HL-60/S4 (cell line): ENCODE results near the gene SMURF2.

Source experiments
- in situ Hi-C: fragments of 300-500 bp; cut with MboI; formaldehyde crosslinking; loops from 2 replicates; pipeline ENCODE4 v1.14.3; 2022; ENCODE audit warnings: low sequenced_read_pairs

The SMURF2 gene

DNA sequence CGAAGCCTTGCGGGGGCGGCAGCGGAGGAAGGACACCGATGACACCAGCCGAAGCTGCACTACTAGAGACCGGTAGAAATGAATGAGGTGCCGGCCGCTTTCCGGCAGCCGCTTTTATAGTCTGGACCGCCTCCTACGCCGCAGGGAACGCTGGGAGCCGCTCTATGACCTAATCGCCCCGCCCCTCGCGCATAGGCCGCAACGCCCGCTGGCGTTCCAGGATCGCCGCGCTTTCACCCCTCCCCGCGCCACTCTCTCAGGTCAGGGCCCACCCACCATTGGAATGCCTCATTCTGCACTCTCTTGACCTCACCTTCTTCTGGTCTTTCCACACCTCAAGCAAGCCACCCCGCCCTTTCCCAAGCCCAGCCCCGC lies 155.9 kb downstream of the SMURF2 start, which contains the start of gene DDX5:
DDX5 (minus strand) TSS at position 89 of the 375 bp plus-strand sequence. CDS start 170 bp downstream, outside the sequence.
- in situ Hi-C loops = no loop called here

DNA sequence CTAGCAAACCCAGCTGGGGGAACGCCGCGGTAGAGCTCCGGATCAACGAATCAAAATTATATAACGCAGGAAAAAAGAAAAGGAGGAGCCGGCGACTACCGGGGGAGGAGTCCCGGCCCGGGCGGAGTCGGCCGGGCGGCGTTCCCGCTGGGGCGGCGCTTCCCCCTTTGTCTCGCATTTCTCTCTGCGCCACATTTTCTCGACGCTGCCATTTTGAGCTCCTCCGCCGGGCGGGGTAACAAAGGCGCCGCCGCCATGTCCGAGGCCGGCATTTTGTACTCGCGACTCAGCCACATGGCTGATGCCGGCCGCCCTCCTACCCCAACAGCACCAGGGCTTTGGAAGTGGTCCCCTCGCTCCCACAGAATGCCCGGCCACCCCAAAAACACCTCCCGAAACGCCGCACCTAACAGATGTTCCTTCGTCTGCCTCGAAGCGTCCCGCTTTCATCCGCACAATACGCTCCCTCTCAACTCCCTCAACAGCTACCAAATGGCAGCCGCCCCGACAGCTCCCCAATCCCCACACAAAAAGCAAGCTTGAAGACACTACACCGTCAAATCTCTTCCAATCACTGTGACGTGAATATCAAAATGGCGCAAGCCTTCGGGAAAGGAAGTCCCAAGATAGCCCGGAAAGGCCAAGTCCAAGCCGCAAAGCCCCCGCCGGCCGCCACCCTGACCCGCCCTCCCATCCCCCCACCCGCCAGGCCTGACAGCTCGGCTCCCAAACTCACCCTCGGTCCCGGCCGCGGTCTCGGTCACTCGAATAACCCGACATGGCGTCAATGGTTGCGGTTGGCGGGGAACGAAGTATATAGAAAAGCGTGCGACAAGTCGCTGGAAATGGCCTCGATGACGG lies 156.5 kb downstream of the SMURF2 start:
- in situ Hi-C loops = no loop called here

DNA sequence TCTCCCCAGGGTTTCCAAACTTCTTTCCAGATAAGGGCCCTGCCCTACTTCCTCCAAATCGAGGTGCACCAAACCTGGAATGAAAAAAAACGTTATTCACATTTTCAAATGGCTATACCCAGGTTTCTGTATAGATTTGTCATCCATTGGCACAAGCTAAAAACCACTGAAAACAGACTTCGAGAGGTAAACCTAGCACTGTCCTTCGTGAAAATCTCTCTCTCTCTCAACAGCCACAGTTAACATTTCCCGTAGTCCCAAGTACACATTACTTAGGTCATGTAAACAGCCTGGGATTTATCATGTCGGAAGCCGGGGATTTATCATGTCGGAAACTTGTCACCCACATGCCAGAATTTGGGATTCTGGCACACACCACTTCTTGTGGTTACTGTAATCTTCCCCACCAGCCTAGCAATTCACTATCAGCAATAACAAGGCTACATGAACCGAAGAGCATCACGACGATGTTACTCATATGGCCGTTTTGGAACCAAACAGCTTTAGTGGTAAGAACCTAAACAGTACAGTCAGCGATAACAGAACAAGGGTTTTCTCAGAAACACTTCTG lies 157.3 kb downstream of the SMURF2 start:
- in situ Hi-C loops = no loop called here

DNA sequence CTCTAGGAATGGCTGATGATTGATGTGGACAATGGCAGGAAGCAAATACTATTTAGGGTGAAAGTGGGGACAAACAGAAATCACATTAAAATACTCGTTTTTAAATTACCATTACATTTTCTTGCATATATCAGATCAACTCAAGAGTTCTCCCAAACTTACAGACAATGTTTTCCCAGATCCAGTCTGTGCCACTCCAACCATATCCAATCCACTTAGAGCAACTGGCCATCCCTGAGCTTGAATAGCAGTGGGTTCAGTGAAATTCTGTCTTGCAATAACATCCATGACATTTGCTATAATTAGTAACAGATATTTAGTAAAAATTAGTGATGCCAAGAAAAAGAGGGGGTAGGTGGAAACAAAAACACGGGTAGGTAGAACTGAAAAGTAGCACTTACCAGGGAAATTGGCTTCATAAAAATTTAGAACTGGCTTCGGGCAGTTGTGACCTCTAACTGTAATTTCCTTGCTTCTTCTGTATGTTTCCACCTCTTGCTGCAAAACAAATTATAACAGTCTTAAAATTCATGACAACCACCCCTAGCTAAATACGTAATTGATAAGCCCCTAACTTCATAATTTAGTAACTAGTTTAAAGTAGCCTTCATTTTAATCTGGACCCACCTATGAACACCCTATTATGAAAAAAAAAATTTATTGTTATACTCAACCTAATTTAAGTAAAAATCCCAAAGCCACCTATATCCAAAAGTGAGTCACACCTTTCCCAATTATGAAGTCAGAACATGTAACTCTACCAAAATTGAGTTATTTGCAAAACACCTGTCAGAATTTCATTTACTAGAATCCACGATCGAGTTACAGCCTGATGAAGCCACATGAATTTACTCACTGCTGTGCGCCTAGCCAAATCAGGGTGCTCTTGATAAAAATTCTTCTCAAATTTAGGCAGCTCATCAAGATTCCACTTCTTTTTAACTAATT lies 158.0 kb downstream of the SMURF2 start:
- in situ Hi-C loops = no loop called here

DNA sequence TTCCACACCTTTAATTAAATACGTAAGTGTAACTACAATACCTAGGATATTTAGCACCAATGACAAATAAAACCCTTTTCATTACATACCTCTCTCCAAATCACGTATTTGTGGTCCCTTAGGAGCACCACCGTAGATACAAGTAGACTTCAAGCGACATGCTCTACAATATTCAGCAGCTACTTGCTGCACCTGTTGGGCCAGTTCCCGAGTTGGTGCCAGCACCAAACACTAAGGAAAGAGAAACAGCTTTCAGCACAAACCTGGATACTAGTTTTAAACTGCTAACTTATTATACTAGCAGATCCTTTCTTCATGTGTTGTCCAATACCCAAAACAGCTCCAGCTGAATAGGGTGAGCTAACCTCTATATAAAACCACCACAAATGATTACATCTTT lies 158.8 kb downstream of the SMURF2 start:
- in situ Hi-C loops = no loop called here

DNA sequence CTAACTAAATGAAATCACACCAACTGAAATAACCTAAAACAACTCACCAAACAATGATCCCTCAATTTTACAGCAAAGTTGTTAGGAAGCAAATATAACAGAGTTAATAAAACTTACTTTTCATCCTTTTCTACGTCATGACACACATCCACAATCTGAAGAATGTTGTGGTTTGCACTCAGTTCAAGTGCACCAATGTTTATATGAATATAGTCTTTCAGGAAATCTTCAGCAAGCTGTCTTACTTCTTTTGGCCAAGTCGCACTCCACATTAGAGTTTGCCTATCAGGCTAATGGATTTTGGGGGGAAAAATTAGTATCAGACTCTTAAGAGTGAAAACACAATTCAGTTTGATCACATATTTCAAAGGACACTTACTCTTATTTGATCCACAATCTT lies 159.3 kb downstream of the SMURF2 start:
- in situ Hi-C loops = no loop called here

DNA sequence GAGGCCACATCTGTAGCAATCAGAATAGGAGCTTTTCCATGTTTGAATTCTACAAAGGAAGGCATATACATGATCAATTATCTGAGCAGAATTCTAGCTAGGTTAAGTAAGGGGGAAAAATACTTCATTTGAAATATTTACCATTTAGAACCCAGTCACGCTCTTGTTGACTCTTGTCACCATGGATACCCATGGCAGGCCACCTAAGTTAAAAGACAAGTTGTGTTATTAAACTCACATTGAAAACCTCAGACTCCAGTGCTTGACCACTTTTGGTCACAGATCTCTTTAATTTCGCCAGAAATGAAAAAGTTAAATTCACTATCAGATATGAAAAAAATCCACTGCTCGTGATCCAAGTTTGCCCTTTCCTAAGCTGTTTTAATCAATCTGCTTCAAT lies 160.1 kb downstream of the SMURF2 start:
- in situ Hi-C loops = no loop called here

DNA sequence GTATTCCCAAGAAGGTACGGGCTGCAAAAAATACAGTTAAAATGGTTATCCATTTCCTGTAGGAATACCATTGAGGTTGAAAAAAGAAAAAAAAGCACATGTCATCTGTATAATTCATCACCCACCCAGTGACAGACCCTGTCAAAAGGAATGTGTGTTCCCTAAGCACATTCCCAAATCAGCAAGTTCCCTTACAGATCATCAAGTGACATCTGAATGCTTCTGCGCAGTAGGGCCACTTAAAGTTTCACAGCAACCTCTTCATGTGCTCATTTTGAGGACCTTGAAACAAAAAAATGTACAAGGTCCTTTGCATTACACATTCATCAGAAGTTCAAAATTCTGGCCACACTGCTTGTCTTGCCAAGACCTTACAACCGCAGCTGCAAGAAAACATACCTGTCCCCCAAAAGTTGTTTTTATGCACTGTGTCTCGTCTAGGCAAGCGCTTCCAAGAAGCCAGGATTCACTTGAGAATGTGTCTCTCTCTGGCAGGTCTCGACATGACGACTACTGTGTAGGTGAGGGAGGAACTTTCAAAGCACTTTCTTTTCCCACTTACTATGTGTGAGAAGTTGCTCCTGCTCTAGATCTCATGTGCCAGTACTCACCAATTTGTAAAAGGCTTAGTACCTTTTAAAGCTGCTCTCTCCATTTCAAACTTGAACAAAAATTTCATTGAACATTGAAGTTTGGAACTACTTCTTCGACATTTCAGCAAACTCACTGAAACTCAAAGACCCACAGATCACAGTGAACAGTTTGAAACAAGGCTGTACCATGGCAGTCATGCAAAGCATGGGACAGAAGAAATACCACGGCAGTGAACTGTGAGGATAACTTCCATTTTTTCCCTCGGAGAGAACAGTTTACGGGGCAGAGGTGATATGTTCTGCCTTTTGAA lies 161.0 kb downstream of the SMURF2 start:
- in situ Hi-C loops = no loop called here

DNA sequence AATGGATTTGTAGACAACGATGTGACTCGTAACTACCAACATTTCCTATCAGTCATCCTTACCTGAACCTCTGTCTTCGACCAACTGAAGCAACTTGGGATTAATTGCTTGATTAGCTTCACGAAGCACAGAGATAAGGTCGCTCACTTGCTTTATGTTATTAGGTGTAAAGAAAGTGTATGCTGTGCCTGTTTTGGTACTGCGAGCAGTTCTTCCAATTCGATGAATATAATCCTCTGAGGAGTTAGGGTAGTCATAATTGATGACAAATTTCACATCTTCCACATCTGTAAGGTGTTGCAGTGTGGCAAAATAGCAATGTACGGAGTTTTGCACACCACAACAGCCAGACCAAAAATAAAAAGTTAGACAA lies 161.6 kb downstream of the SMURF2 start:
- in situ Hi-C loops = no loop called here

DNA sequence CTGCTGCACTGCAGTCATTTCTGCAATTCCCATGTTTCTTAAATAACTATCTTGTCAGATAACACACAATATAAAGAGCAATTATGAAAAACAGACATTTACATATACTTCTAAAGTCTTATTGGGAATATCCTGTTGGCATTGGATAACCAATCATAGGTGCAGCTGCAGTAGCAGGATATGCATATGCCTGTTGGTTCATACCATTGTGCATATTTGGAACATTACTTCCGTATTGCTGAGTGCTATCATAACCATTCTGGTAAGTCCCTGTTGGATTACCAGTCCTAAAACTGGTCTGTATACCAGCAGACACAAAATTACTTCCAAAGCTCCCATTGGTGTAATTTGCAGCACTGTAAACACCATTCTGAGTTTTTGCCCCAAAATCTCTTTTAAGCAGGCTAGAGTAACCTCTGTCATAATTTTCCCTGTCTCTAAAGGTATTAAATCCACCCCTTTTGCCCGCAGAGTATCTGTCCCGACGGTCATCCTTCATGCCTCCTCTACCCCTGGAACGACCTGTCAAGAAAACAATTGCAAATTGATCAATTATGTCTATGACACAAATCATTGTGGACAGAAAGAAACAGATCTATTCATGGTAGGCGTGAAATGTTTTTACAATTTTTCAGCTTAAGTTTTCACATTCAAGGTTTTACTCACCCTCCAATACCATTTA lies 162.2 kb downstream of the SMURF2 start:
- in situ Hi-C loops = no loop called here

DNA sequence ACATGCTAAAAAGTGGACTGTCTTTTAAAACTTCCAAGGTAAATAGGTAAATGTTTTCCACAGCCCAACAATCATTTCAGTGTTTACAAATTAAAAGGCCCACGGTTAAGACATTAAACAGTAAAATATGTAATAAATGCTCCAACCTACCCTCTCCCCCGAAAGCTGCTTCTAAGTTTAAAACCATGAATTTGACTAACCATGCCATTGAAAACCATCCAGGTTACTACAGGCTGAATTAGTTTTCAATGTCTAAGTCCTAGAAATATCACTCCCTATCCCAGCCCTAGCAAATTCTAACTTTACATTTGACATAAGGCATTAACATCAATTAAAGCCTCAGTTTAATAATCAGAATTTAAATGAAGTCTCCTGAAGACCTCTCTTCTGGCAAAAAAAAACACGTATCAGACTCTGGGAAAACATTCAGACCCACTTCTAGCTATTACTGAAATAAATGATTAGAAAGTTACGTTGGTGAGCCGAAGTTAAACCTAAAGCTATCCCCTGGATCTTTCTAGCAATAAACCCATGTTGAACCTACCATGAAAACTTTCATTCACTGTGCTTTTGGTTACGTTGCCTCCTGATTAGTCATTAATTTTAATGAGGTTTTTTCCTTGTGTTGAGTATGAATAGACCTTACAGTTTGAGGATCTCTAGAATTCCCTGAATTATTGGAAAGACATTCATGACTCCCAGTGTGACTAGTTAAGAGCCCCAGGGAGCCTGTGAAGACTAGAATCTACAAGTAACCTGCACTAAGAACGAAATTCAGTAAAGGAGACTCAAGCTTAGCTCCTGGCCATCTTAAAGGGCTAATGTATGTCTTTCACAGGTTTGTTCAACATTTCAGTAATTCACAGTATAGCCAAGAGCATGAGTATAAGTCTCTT lies 163.6 kb downstream of the SMURF2 start:
- in situ Hi-C loops = no loop called here

DNA sequence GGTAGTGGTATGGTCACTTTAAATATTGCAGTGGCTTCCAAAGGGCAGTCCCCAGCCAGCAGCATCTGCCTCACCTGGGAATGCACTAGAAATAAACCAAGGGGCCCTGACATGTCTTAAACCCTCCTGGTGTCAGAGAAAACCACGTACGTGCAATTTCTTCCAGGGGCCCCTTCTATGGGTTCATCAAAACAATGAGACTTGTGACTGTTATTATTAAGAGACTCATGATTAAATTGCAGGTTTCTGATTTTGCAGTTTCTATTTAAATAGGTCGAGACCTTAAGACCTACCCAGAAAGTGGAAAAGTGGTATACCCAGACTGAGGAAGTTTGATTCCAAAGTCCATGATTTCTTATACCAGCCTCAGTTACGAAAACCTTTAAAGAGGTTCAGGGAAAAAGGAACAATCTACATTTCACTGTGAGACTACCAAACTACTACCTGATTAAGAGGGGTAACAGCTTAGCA lies 164.5 kb downstream of the SMURF2 start:
- in situ Hi-C loops = no loop called here

DNA sequence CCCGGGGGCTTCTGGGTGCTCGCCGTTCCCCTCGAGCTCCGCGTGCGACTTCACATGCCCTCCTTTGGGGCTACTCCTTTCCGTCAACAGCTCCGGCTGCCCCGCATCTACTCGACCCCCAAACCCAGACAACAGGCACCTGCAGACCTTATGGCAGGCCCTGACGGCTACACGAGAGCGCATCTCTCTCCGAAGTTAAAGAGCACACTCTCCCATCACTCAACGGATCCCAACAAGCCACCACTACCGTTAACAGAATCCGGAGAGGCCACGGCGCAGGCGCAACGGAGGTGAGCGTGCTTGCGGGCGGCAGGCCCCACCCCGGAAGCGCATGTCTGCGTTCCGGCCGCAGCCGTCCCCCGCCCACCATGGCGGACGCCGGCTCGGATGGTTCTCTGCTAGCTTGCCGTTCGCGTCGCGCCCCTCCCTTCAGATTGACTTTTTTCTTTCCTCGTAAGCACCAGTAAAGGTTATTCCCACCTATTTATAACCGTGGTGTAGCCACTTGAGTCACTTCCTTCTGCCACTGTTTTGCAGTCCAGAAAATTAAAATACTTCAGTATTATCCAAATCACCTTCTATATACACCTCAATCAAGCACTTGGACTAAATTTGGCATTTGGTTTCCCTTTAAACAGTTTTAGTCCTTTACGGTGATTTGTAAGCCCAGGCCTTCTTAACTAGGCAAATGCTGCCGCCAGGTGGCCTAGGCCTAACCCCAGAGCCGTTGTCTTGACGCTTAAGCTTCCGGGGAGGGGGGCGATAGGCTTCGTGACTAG lies 165.1 kb downstream of the SMURF2 start, which contains the start of gene POLG2:
POLG2 (minus strand) TSS at position 269 of the 779 bp plus-strand sequence; CDS start at position 183, 86 bp downstream.
- in situ Hi-C loops = no loop called here

DNA sequence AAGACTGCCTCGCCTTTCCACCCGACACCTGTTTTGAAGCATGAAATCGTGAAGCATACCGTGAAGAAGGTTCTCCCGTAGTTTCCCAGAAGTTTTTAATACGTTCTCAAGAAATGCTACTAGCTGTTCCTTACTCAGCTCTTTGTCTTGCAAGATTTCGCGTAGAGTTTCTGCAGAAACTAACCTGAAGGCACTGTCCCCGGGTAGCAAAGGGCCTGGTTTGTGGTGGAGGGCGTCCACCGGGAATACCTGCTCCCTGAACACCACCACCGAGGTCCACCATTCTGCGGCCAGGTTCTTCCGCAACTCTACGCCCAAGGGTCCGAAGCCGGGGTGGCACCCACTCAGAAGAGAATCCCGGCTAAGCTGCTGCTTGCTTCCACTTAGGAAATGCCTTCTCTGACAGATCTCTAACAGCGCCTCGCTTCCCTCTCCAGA lies 165.7 kb downstream of the SMURF2 start:
- in situ Hi-C loops = no loop called here
